Thoracic aorta (tissue), 2 donors: ENCODE data around the gene DLGAP4. TPM values are rescaled to one million over a fixed set of nuclear protein-coding genes. Genes with fewer than 3 reads are reported as not detected.

Source experiments
- ATAC-seq: fragments of 150-250 bp; one replicate; pipeline ENCODE4 v1.8.0; 2017; ENCODE audit warnings: low read depth; ENCODE audit not compliant: insufficient number of reproducible peaks, low FRiP score
- DNase-seq: peaks from one replicate; pipeline ENCODE4 v3.0.0-alpha.2; 2020; ENCODE audit warnings: low spot score
- H3K27ac ChIP-seq, 2 donors: fragments of 200-600 bp; sonication (generic); 1 replicate in 1 of 2; 2 replicates in 1 of 2; pipeline ENCODE4 v1.5.1; 2016; ENCODE audit warnings: mild to moderate bottlenecking in 2 of 2, moderate library complexity in 2 of 2
- H3K27me3 ChIP-seq: fragments of 200-600 bp; sonication (generic); replicated peaks from 2 replicates; pipeline ENCODE4 v1.6.0; 2016; ENCODE audit warnings: mild to moderate bottlenecking; ENCODE audit not compliant: insufficient read depth
- H3K36me3 ChIP-seq: fragments of 200-600 bp; sonication (generic); one replicate; pipeline ENCODE4 v1.5.1; 2016
- H3K4me1 ChIP-seq, 2 donors: fragments of 200-600 bp; sonication (generic); 1 replicate in 1 of 2; 2 replicates in 1 of 2; pipeline versions ENCODE4 v1.5.1 to v1.6.0; 2016; ENCODE audit warnings: low read depth in 2 of 2, mild to moderate bottlenecking in 1 of 2; ENCODE audit not compliant: control insufficient read depth in 1 of 2
- H3K4me3 ChIP-seq: fragments of 200-600 bp; sonication (generic); 2 replicates; pipeline ENCODE4 v1.5.1; 2016; ENCODE audit warnings: mild to moderate bottlenecking
- H3K9me3 ChIP-seq: fragments of 200-600 bp; sonication (generic); 2 replicates; pipeline ENCODE4 v1.5.1; 2016
- total RNA-seq, 2 donors: library from RNA; depleted of rRNA; stranded (reverse); fragments of >200 nt; gene quantifications; one replicate each; pipeline versions ENCODE4 v1.1.0 to v1.2.3, GENCODE V29; 2016
- TF ChIP-seq, protein P1 (sequence below): fragments of 200-600 bp; sonication (generic); IDR thresholded peaks from one replicate; pipeline ENCODE4 v1.5.1; 2019; ENCODE audit warnings: antibody characterized with exemption

The DLGAP4 gene
- total RNA-seq, 2 donors from 2014 or later: 66.2 to 105 TPM

DNA sequence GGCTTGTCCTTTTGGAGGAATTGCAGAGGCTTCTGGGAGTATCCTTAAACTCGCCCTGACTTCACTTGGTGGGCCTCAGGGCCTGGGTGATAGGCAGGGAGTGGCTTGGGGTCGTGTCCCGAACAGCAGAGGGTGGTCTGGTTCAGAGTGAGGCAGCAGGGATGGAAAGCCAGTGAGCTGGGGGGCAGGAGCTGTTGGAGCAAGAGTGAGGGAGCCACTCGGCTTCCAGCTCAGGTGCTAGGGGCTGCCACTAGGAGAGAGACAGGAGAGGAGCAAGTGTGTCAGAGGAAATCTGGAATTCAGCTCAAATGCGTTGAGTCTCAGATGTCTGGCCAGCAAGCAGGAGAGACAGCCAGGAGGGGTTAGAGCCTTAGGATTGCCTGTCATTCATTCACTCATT, 85.8 kb downstream of the DLGAP4 start:
- no peak for ATAC-seq
- no peak overlapping the region for H3K27ac ChIP-seq
- no peak for DNase-seq
- no peaks in the 10 kb centered on the region for H3K9me3 ChIP-seq
- TF ChIP-seq, protein P1, sequence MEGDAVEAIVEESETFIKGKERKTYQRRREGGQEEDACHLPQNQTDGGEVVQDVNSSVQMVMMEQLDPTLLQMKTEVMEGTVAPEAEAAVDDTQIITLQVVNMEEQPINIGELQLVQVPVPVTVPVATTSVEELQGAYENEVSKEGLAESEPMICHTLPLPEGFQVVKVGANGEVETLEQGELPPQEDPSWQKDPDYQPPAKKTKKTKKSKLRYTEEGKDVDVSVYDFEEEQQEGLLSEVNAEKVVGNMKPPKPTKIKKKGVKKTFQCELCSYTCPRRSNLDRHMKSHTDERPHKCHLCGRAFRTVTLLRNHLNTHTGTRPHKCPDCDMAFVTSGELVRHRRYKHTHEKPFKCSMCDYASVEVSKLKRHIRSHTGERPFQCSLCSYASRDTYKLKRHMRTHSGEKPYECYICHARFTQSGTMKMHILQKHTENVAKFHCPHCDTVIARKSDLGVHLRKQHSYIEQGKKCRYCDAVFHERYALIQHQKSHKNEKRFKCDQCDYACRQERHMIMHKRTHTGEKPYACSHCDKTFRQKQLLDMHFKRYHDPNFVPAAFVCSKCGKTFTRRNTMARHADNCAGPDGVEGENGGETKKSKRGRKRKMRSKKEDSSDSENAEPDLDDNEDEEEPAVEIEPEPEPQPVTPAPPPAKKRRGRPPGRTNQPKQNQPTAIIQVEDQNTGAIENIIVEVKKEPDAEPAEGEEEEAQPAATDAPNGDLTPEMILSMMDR: no peak
- no peaks in the 10 kb centered on the region for H3K36me3 ChIP-seq
- H3K4me3 ChIP-seq: no peak overlapping the region
- no peaks in the 10 kb centered on the region for H3K4me1 ChIP-seq
- no peaks in the 10 kb centered on the region for H3K27me3 ChIP-seq

DNA sequence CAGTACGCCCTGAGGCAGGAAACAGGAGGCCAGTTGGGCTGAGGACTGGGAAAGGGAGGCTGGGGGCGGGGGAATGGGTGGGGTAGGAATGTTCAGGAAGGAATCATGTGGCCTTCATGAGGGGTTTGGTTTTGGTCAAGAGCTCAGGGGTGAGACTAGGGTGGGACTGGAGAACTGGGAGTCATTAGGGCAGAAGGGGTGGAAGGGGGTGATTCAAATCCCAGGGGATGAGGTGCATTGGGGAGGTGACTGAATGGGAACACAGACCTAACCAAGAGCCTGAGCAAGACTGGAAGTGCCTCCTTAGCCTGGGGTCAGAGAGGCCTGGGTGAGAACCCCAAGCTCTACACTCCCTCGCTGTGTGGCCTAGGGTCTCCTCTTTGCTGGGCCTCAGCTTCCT, 86.8 kb downstream of the DLGAP4 start:
- H3K36me3 ChIP-seq: no peaks in the 10 kb centered on the region
- H3K27ac ChIP-seq: no peak overlapping the region
- no peaks in the 10 kb centered on the region for H3K9me3 ChIP-seq
- H3K4me3 ChIP-seq: no peak overlapping the region
- DNase-seq (no peak), ATAC-seq (no peak)
- no peaks in the 10 kb centered on the region for H3K27me3 ChIP-seq
- TF ChIP-seq, protein P1: no peak
- no peaks in the 10 kb centered on the region for H3K4me1 ChIP-seq

DNA sequence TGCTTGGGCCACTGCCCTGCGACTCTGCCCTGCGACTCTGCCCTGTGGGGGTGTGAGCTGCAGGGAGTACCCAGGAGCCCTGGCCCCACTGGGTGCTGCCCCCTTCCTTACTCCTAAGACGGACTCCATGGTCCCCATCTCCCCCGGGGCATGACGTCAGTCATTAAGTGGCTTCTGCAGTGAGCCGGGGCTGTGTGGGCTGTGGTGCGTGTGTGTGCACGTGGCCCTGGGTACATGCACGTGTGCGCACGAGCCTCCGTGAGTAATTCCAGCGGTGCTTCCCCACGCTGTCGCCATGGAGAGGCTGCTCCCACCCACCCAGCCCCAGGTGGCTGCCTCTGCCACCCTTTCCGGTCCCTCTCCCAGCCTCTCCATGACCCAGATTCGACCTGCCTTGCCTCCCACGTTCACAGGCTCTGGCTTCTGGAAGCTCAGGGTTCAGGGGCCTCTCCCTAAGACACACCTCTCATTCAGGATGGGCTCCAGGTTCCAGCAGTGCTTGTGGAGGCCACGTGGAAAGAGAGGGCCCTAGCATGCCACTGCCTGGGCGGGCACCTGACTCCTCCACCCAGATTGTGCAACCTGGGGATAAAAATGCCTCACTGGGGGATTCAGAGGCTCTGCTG, 88.3 kb downstream of the DLGAP4 start:
- H3K4me1 ChIP-seq: no peaks in the 10 kb centered on the region
- DNase-seq (no peak), ATAC-seq (no peak)
- TF ChIP-seq, protein P1: no peak
- no peaks in the 10 kb centered on the region for H3K9me3 ChIP-seq
- no peaks in the 10 kb centered on the region for H3K27me3 ChIP-seq
- H3K4me3 ChIP-seq: no peak overlapping the region
- H3K36me3 ChIP-seq: no peaks in the 10 kb centered on the region
- H3K27ac ChIP-seq: no peak overlapping the region

DNA sequence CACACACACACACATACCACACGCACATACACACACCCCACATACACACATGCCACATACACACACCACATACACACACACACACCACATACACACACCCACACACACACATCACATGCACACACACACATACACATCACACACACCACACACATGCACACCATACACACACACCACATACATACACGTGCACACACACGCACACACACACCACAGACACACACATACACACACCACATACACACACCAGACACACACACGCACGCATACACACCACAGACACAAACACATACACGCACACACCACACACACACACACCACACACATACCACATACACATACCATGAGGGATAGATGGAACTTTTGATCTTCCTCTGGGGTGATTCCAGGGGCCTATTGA, 90.2 kb downstream of the DLGAP4 start:
- H3K9me3 ChIP-seq: no peaks in the 10 kb centered on the region

DNA sequence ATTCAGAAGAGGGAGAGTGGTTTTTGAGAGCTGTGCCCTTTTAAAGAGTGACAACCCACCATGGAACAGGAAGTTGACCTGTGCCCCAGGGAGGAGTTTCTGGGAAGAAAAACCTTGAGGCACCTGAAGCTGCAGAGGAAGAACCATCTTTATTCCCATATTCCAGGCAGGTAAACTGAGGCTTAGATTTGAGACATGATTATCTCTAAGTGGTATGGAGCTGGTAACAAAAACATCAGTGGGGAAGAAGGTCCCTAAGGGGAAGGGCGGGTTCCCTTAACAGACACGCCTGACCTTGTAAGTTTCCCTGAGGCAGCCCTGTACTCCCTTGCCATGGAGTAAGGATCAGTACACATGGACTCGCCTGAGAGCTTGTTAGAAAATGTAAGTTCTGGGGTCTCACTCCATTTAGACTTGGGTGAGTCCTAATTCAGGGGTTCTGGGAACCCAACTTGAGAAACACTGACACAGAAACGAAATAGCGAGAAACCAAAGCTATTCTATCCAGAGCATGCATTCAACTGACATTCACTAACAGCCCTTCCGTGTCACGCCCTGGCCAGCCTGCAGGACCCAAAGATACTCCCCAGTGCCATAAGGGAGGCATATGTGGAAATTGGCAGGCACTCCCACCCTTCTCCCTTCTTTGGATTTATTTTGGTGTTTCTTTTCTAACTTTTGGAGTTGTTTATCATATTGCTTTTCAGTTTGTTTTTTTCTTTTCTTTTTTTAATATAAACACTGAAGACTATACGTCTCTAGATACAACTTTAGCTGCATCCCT, 90.9 kb downstream of the DLGAP4 start:
- TF ChIP-seq, protein P1: no peak
- H3K27me3 ChIP-seq: no peaks in the 10 kb centered on the region

More for the DNA sequence above, 90.2 kb downstream of the DLGAP4 start:
- no peaks in the 10 kb centered on the region for H3K4me1 ChIP-seq
- no peak overlapping the region for H3K27ac ChIP-seq
- ATAC-seq: no peak
- H3K4me3 ChIP-seq: no peak overlapping the region
- TF ChIP-seq, protein P1: no peak
- H3K36me3 ChIP-seq: no peaks in the 10 kb centered on the region
- DNase-seq: no peak
- no peaks in the 10 kb centered on the region for H3K27me3 ChIP-seq

More for the DNA sequence above, 90.9 kb downstream of the DLGAP4 start:
- Histone ChIP-seq H3K4me1 (no peaks in the 10 kb centered on the region), H3K27ac (no peak overlapping the region), H3K9me3 (no peaks in the 10 kb centered on the region), H3K36me3 (no peaks in the 10 kb centered on the region), H3K4me3 (no peak overlapping the region)
- no peak for DNase-seq
- ATAC-seq: no peak
